Calu3 (cell line): ENCODE data around the gene HOXC11. TPM values are rescaled to one million over a fixed set of nuclear protein-coding genes. Genes with fewer than 3 reads are reported as not detected.

Experiments used
- BruUV-seq: library from RNA; stranded (reverse); fragments of 400-500 nt; replicated peaks from 2 replicates; lab custom pipeline; 2021; lab: Mats Ljungman, UMichigan
- CTCF ChIA-PET: fragments of 300-600 bp; sonication (Branson Sonifier 250); formaldehyde crosslinking; loops from one replicate; lab custom pipeline; 2022; ENCODE audit warnings: antibody characterized with exemption; lab: Charles Lee
- DNase-seq: peaks from one replicate; pipeline ENCODE4 v3.0.0; 2022
- H3K27ac Mint-ChIP-seq: one replicate; pipeline ENCODE4 v1.8.0; 2022; ENCODE audit warnings: mixed read lengths; ENCODE audit not compliant: unreplicated experiment
- H3K27me3 Mint-ChIP-seq: one replicate; pipeline ENCODE4 v1.8.0; 2022; ENCODE audit warnings: mixed read lengths; ENCODE audit not compliant: unreplicated experiment
- H3K36me3 Mint-ChIP-seq: one replicate; pipeline ENCODE4 v1.8.0; 2022; ENCODE audit warnings: mild to moderate bottlenecking, moderate library complexity, mixed read lengths; ENCODE audit not compliant: insufficient read depth, unreplicated experiment
- H3K4me1 Mint-ChIP-seq: one replicate; pipeline ENCODE4 v1.8.0; 2022; ENCODE audit warnings: mild to moderate bottlenecking, low read depth, mixed read lengths; ENCODE audit not compliant: unreplicated experiment
- H3K4me3 Mint-ChIP-seq: one replicate; pipeline ENCODE4 v1.8.0; 2022; ENCODE audit warnings: mild to moderate bottlenecking, low read depth, moderate library complexity, mixed read lengths; ENCODE audit not compliant: unreplicated experiment
- H3K9me3 Mint-ChIP-seq: one replicate; pipeline ENCODE4 v1.8.0; 2022; ENCODE audit warnings: low read depth, mixed read lengths; ENCODE audit not compliant: unreplicated experiment
- CTCF ChIP-seq: fragments of 200-600 bp; IDR thresholded peaks from one replicate; pipeline ENCODE4 v1.8.0; 2022; ENCODE audit warnings: antibody characterized with exemption; ENCODE audit not compliant: unreplicated experiment
- intact Hi-C: fragments of 100-400 bp; cut with micrococcal nuclease; formaldehyde crosslinking; loops from one replicate; pipeline ENCODE4 v1.10.0; 2022; ENCODE audit not compliant: unreplicated experiment
- total RNA-seq: library from RNA; stranded (reverse); gene quantifications from 2 replicates; pipeline ENCODE4 v1.2.3, GENCODE V29; 2022

HOXC11 gene
- total RNA-seq, 1 experiment from 2014 or later, result not detected

- Mint-ChIP-seq H3K27me3 (peaks cover 100% of the 10 kb centered on the region), H3K4me3 (peak overlapping the region; percentile 59), H3K4me1 (peaks cover 22% of the 10 kb centered on the region), H3K36me3 (peaks cover 28% of the 10 kb centered on the region), H3K9me3 (no peaks in the 10 kb centered on the region), H3K27ac (peak overlapping the region; percentile 65)
- intact Hi-C loops, result no loop called here
- BruUV-seq, result no TSS peak
- no peak for DNase-seq
- CTCF ChIA-PET, result interaction anchor here (1.0 to 2.1 kb wide), 4 partner anchors 18 to 222 kb away, joined by 3 to 7 read pairs (median 4); no protein-coding TSS in a partner anchor
- no peak for TF ChIP-seq CTCF
Observed at GRCh38 chr12:53985692-53985993, 12.7 kb downstream of the HOXC11 start.

- peak; percentile 51 for DNase-seq
- no TSS peak for BruUV-seq
- Mint-ChIP-seq H3K4me3 (peak overlapping the region; percentile 59), H3K27me3 (peaks cover 100% of the 10 kb centered on the region), H3K9me3 (no peaks in the 10 kb centered on the region), H3K27ac (no peak overlapping the region), H3K36me3 (peaks cover 28% of the 10 kb centered on the region), H3K4me1 (peaks cover 22% of the 10 kb centered on the region)
- CTCF ChIA-PET, result interaction anchor here (0.6 to 2.1 kb wide), 4 partner anchors 8 to 222 kb away, joined by 3 to 7 read pairs (median 4); no protein-coding TSS in a partner anchor
- intact Hi-C loops, result no loop called here
- TF ChIP-seq CTCF, result no peak
Observed at GRCh38 chr12:53985994-53986685, 13.2 kb downstream of the HOXC11 start.

GRCh38 chr12:53986686-53987483 lies 14.0 kb downstream of the HOXC11 start:
- CTCF ChIA-PET, result interaction anchor here (2.1 kb wide), 1 partner anchor 215 kb away, joined by 7 read pairs; no protein-coding TSS in a partner anchor
- no TSS peak for BruUV-seq
- Mint-ChIP-seq H3K27ac (no peak overlapping the region), H3K27me3 (peaks cover 100% of the 10 kb centered on the region), H3K4me1 (peaks cover 22% of the 10 kb centered on the region), H3K36me3 (peaks cover 28% of the 10 kb centered on the region), H3K4me3 (peak overlapping the region; percentile 59), H3K9me3 (no peaks in the 10 kb centered on the region)
- intact Hi-C loops, result no loop called here
- no peak for TF ChIP-seq CTCF
- DNase-seq, result no peak

- H3K27ac Mint-ChIP-seq, result no peak overlapping the region
- peaks cover 22% of the 10 kb centered on the region for H3K4me1 Mint-ChIP-seq
- no peak for TF ChIP-seq CTCF
- H3K4me3 Mint-ChIP-seq, result no peak overlapping the region
- H3K9me3 Mint-ChIP-seq, result no peaks in the 10 kb centered on the region
- no peak for DNase-seq
- CTCF ChIA-PET, result interaction anchor here (0.6 to 1.8 kb wide), 5 partner anchors 184 to 1828 kb away, joined by 4 to 6 read pairs (median 4); no protein-coding TSS in a partner anchor
- intact Hi-C loops, result no loop called here
- no TSS peak for BruUV-seq
- H3K36me3 Mint-ChIP-seq, result peaks cover 28% of the 10 kb centered on the region
- peaks cover 100% of the 10 kb centered on the region for H3K27me3 Mint-ChIP-seq
Observed at GRCh38 chr12:53987787-53988230, 14.9 kb downstream of the HOXC11 start.
